GM19238 (cell line): ENCODE measurements around the gene HIC1.

ENCODE experiments used
- DNase-seq: peaks from one replicate; pipeline ENCODE4 v3.0.0; 2011; ENCODE audit warnings: low spot score; ENCODE audit not compliant: insufficient read length

The HIC1 gene

DNA sequence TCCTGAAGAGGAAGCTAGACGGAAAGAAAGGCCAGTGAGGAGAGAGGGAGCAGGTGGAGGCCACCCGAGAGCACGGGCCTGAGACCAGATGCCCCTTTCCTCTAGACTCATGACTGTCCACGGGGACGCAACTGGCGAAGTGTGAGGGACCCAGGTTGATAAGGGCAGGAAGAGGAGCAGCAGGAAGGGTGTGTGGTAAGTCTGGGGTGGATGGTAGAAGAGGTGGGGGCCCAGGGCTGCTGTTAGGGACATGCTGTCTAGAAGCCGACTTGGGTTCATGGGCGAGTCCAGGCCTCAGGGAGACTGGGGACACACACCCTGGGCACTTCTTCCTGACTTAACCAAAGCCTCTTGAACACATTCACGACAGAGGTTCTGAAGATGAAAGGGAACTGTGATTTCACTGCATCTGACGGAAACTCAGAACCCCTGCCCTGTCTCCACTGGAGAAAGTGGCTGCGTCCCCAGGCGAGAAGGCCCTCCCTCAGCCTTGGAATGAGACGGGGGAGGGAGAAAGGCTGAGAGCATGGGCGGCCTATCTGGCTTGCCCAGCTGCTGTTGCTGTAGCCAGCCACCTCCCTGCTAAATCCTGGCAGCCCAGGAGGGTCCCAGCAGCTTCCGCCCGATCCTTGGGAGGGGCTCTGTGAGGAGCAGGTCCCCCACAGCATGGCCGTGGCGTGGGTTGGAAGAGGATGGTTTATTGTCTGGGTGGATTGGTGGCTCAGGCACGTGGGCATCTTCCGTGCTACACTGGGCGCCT, 6.0 kb downstream of the HIC1 start:
- DNase-seq: no peak

DNA sequence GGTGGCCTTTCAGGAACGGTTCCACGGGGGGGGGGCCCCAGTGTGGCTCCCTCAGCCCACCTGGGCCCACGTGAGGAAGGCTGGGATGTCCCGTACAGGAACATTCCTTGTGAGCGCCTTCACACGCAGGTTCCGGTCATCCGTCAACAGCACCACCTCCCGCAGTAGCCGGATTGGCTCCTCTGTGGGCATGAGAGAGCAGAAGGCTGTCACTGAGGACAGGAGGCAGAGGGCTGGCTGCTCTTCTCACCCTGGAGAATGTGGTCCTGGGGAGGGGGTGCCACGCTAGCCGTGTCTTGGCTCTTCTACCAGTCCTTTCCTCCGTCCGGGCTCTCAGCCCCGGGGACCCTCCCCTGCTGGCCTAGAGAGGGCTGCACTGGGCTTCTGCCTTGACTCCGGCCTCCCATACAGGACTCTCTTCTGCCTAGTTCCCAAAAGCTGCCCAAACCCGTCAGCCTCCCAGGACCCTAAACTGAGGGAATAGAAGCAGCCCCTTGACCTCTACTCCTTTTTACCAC, 6.6 kb downstream of the HIC1 start:
- no peak for DNase-seq

- no peak for DNase-seq
Observed at GRCh38 chr17:2062571-2063183, 7.8 kb downstream of the HIC1 start.

GRCh38 chr17:2063261-2064146, 8.6 kb downstream of the HIC1 start:
- DNase-seq: no peak

DNA sequence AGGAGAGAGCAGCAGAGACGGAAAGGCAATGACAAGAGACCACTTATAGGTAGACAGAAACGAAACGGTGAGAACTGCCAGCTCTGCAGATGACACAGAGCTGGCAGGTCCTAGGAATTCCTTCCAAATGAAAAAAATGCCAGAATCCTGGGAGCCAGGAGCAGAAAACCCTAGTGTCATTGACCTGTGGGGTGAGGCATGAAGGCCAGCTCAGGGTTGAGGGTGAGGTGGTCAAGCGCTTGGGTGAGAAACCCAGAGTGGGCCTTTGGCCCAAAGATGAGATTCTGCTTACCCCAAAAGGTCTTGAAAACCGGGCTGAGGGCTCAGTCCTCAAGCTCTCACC, 9.2 kb downstream of the HIC1 start:
- no peak for DNase-seq

GRCh38 chr17:2064520-2064971, 9.6 kb downstream of the HIC1 start:
- no peak for DNase-seq

DNA sequence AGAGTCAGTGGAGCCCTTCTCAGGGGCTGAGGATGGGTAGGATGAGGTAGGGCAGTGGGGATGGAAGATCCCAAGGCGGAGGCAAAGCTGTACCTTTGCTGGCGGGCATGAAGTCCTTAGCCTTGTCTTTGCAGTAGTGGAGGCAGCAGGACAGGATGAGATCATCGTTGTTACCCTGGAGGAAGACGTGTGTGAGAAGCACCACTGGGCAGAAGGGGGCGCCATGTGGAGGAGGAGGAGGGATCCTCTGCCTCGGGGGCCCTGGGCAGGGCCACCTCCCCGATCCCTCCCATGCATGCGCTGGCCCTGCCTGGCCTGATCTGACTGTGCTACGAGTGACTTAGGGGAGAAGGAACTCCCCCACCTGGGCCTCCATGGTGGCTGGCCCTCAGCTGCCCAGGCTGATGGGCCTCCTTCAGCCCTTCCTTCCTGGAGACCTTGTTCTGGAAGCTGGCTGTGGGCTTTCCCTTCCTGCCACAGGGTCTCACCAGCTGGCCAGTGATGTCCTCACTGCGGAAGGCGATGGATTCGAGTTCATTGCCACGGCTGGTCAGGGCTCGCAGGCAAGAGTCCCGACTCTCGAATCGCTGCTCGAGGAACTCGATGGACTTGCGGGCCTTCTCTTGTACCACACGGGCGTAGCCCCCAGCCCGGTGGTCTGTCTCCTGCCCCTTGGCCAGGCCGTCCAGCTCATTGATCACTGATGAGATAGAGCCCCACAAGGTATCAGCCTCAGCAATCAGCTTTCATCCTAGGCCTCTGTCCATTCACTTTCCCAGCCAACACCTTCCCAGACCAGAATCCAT, 10.3 kb downstream of the HIC1 start:
- no peak for DNase-seq

- no peak for DNase-seq
Observed at GRCh38 chr17:2065949-2066400, 11.1 kb downstream of the HIC1 start.

DNA sequence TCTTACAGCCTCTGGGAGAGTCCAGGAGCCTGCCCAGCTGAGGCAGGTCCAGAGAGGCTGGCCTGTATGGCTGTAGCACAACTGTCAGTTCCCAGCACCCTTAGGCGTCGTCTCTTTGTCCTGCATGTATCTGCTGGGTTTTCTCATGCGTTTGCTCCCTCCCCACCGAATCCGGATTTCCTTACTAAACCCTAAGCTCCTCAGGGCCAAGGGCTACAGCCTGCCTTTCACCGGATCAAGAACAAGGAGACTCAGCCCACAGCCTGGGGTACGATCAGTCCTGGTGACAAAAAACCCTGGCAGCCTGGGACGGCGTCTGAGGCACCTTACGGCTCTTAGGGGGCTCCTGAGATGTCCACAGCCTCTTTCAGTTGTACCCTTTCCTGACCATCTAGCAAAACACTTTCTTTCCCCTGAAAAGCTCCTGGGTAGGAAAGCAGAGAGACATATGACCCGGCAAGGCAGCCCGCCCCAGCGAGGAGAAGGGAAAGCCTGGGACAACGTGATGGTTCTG, 12.2 kb downstream of the HIC1 start:
- no peak for DNase-seq

DNA sequence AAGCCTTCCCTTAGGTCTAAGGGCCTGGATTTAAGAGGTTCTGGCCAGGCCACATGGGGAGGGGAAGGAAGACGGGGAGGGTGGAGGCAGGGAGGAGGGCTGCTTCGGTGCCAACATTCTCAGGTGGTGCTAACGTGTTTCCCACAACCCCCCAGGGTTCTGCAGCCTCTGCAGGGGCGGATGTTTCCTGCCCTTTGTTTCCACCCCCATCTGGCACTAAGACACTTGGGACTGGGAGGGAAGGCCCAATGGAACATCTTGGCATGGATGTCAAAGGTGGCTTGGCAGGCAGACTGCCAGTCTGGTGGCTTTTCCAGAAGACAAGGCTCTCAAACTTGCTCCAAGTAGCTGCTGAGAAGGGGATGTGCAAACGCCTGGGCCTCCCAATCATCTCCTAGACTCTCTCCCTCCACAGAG, 12.7 kb downstream of the HIC1 start:
- DNase-seq: no peak

DNA sequence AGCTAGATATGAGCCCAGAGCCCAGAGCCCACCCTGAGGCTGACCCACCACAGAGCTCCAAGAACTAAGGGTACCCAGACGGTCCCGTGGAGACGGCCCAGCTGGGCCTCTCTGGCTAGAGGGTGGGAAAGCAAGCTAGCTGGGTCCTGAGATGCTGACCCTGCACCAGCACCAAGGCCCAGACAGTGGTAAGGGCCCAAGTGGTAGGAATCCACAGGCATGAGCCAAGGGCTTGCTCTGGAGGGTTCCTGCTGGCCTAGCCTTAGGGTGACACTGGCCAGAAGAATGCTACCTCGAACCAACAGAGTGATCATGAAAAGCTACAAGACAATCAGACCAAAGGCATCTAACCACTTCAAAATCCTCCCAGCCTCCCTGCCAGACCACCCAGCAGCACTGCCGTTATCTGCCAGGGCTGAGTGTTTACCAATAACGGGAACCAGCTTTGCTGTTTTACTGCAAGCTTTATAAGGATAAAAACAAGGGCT, 13.2 kb downstream of the HIC1 start:
- DNase-seq: no peak

- DNase-seq: no peak
Observed at GRCh38 chr17:2068519-2069051, 13.7 kb downstream of the HIC1 start.

DNA sequence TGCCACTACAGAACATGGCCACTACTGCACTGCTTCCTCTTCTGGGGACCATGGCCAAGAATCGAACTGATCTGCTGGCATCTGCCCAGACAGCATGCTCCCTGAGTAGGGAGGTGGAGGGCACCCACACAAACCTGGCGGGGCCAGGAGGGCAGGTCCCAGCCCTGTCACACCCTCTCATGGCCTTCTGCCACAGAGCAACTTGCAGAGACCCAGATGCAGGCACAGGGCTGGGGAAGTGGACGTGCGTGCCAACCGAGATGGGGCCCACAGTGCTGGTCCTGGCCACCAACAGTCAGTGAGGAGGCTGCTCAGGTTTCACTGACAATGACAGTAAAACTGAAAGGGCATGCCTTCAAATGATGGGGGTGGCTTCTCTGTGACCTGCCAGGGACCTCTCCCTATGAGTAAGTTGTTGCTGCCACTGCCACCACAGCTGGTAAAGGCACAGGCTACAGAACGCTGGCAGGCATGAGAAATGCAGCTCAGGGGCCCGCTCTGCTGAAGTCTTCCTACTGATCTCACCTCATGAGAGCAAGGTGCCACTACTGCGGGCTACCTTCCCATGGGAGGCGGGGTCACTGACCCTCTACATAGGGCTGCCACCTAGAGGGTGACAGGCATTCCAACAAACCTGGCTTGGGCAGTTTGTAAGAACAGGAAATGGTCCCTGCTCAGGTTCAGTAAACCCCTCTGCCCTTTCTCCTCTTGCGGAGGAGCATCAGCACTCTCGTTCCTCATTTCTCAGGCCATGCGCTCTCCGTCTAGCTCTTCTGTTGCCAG, 15.5 kb downstream of the HIC1 start:
- DNase-seq: peak; percentile 69

DNA sequence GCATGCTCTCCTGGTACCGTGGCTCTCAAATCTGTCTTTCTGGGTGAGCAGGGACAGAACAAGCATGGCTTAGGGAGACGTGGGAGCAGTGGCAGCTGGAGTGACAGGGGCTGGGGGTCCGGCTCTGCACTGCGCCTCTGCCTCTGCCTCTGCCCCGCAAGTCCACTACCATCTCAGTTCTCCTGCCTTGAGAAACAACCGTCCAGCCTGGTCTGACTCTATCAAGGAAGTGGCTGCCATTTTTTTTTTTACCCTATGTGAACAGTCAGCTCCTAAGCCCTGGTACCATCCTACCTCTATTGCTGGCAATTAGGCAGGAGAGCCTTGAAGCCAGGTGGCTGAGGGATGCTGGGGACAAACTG, 16.1 kb downstream of the HIC1 start:
- DNase-seq: no peak

DNA sequence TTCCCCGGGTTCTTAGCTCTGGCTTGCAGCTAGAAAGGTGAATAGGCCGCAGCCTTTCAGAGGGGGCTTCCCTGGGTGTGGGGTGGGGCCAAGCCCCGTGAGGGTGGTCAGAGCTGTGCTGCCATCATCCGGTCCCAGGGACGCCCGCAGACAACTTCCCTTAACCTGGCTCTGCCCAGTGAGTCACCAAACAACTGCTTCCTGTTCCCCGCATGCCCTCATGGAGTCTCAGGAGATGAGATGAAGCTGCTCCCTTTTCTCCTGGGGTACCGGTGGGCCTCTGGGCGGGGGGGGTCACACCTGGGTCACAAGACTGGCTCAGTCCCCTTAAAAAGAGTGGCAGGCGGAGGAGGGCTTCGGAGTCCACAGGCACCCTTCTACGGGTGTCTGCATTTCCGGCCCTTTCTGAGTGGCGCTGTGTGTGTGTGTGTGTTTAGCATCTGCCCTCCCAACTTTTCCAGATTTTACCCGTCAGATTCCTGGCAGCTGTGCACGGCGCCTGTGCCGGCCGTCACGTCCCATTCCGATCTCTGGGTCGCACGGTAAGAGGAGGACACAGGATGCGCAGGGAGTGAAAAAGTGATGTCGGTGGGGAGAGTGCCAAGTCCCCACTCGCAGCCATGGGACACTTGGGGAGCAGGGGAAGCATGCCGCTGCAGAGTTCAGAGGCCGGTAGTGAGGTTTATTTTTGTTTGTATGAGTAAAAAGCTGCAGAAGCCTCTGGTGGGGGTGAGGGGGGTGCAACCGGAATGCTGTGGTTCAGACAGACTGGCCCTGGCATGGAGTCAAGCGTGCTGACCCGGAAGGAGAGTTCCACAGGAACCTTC, 16.8 kb downstream of the HIC1 start:
- no peak for DNase-seq

DNA sequence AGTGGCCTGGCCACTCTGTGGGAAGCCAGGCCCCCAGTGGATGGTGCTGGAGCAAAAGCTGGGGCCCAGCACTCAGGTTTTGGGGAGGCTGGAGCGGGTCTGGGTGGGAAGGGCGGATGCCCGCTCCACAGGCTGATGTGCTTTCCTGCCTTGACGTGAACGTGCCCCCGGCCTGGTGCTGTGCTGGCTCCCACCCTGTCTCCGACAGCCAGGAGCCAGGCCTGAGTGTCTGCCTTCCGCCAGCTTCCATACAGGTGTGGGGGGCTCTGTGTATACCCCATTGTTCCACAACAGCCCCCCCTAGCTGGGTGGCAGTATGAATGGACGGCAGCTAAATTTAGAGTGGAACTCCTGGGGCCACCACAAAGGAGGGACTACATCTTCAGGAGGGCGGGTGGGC, 20.0 kb downstream of the HIC1 start:
- DNase-seq: no peak

DNA sequence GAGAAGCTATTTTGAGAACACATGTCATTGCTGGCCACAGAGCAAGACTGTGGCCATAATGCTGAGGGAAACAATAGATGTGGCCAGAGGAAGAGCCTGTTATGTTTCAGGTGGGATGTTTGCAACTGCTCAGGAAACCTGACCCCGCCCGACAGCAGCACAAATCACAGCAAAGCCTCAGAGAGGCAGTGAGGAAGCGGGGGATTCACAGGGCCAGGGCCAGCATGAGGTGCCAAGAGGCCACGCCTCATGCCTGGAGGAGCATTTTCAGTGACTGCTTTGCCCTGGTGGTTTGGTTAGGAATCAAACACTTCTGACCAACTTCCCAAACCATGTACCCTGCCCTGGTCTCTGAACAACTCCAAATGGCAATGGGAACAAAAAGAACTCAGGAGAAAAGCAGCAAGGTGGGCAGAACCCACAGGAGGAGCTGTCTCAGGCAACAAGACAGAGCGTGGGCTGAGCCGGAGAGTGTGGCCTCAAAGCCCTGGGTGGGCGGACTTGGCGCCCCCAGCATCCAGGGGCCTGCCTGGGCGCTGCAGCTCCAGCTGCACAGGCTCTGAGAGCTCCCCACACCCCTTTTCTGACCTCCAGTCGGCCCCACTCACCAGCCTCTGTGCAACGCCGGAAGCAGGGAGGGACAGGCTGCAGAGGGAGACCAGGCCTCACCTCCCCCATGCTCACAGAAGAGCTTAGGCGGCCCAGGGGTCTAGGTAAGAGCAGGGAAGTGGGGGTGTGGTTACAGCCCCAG, 20.6 kb downstream of the HIC1 start:
- no peak for DNase-seq
